HepG2 (cell line): ENCODE measurements around the gene MAPK8IP1. TPM values are rescaled to one million over a fixed set of nuclear protein-coding genes. Genes with fewer than 3 reads are reported as not detected.
A peak's percentile ranks its signal among the peaks of the same experiment; 100 is the strongest.

ENCODE experiments used
- CBX5 ChIP-seq: sonication (generic); formaldehyde crosslinking; IDR thresholded peaks from 2 replicates; pipeline ENCODE4 v1.4.0; 2020; ENCODE audit warnings: missing genetic modification reagents, borderline replicate concordance
- DPF2 ChIP-seq: sonication (generic); formaldehyde crosslinking; IDR thresholded peaks from 2 replicates; pipeline ENCODE4 v1.4.0; 2020; ENCODE audit warnings: mild to moderate bottlenecking, low read depth, missing genetic modification reagents, borderline replicate concordance
- EEA1 ChIP-seq: sonication (generic); formaldehyde crosslinking; IDR thresholded peaks from 2 replicates; pipeline ENCODE4 v1.5.1; 2020; ENCODE audit warnings: mild to moderate bottlenecking, missing genetic modification reagents, borderline replicate concordance
- GTF3A ChIP-seq: sonication (generic); formaldehyde crosslinking; conservative IDR thresholded peaks from 2 replicates; pipeline ENCODE4 v1.4.0; 2020; ENCODE audit warnings: mild to moderate bottlenecking, missing genetic modification reagents
- MNT ChIP-seq: fragments of 450-650 bp; IDR thresholded peaks from 2 replicates; pipeline ENCODE4 v1.6.1; 2016
- MTF2 ChIP-seq: sonication (generic); formaldehyde crosslinking; IDR thresholded peaks from 2 replicates; pipeline ENCODE4 v1.5.0; 2020; ENCODE audit warnings: missing genetic modification reagents, borderline replicate concordance
- NBN ChIP-seq: fragments of 450-650 bp; conservative IDR thresholded peaks from 2 replicates; pipeline ENCODE4 v1.6.1; 2017
- YY1 ChIP-seq: IDR thresholded peaks from 2 replicates; pipeline ENCODE4 v1.6.1; 2011; ENCODE audit warnings: low read length, low read depth, moderate library complexity, mild to moderate bottlenecking; ENCODE audit not compliant: insufficient read depth, insufficient replicate concordance
- ZBTB25 ChIP-seq: IDR thresholded peaks from 2 replicates; pipeline ENCODE4 v1.6.1; 2018; ENCODE audit warnings: missing genetic modification reagents
- ZBTB7B ChIP-seq: sonication (generic); formaldehyde crosslinking; IDR thresholded peaks from 2 replicates; pipeline ENCODE4 v1.4.0; 2020; ENCODE audit warnings: missing genetic modification reagents
- ZNF143 ChIP-seq: sonication (generic); formaldehyde crosslinking; IDR thresholded peaks from 2 replicates; pipeline ENCODE4 v1.4.0; 2020; ENCODE audit warnings: missing genetic modification reagents
- ZNF33A ChIP-seq: sonication (generic); formaldehyde crosslinking; IDR thresholded peaks from 2 replicates; pipeline ENCODE4 v1.5.1; 2020; ENCODE audit warnings: missing genetic modification reagents, mild to moderate bottlenecking, moderate library complexity, borderline replicate concordance
- ZNF484 ChIP-seq: sonication (generic); formaldehyde crosslinking; IDR thresholded peaks from 2 replicates; pipeline ENCODE4 v1.5.1; 2020; ENCODE audit warnings: mild to moderate bottlenecking, low read depth, missing genetic modification reagents, borderline replicate concordance
- ZNF549 ChIP-seq: sonication (generic); formaldehyde crosslinking; IDR thresholded peaks from 2 replicates; pipeline ENCODE4 v1.5.0; 2020; ENCODE audit warnings: missing genetic modification reagents
- ZNF629 ChIP-seq: sonication (generic); formaldehyde crosslinking; conservative IDR thresholded peaks from 2 replicates; pipeline ENCODE4 v1.5.0; 2020; ENCODE audit warnings: missing genetic modification reagents
- ZNF646 ChIP-seq: sonication (generic); formaldehyde crosslinking; IDR thresholded peaks from 2 replicates; pipeline ENCODE4 v1.9.0; 2021; ENCODE audit warnings: mild to moderate bottlenecking, missing genetic modification reagents
- ZNF660 ChIP-seq: sonication (generic); formaldehyde crosslinking; IDR thresholded peaks from 2 replicates; pipeline ENCODE4 v1.5.1; 2020; ENCODE audit warnings: mild to moderate bottlenecking, low read depth, missing genetic modification reagents, borderline replicate concordance
- ZNF780A ChIP-seq: sonication (generic); formaldehyde crosslinking; IDR thresholded peaks from 2 replicates; pipeline ENCODE4 v1.8.0; 2022; ENCODE audit warnings: mild to moderate bottlenecking, missing genetic modification reagents, moderate library complexity
- polyA plus RNA-seq, 8 experiments: library from polyadenylated mRNA; depleted of rRNA in 3 of 8; stranded (reverse) in 7 of 8; unstranded in 1 of 8; fragments of >200 nt; fragmentation: Illumina TruSeq in 4 of 8; extraction: Trizol in 4 of 8; gene quantifications; 2 replicates each; pipeline versions ENCODE4 v1.2.1 to v1.2.3, GENCODE V29; 2011 to 2016; ENCODE audit warnings: low read depth in 4 of 8, missing spikeins in 1 of 8, mixed read lengths in 1 of 8; ENCODE audit not compliant: insufficient read depth in 1 of 8
- total RNA-seq, 5 experiments: library from RNA; depleted of rRNA; stranded (reverse); fragments of >200 nt; fragmentation: Illumina TruSeq; extraction: Trizol; gene quantifications; 2 replicates each; pipeline ENCODE4 v1.2.3, GENCODE V29; 2016; ENCODE audit warnings: low read depth in 1 of 5

MAPK8IP1 gene
- total and polyA plus RNA-seq, 2 of the 13 experiments (the other 11 are each of a cell fraction or from before 2014, with no cell fraction given), result 2.2 to 4.2 TPM

DNA sequence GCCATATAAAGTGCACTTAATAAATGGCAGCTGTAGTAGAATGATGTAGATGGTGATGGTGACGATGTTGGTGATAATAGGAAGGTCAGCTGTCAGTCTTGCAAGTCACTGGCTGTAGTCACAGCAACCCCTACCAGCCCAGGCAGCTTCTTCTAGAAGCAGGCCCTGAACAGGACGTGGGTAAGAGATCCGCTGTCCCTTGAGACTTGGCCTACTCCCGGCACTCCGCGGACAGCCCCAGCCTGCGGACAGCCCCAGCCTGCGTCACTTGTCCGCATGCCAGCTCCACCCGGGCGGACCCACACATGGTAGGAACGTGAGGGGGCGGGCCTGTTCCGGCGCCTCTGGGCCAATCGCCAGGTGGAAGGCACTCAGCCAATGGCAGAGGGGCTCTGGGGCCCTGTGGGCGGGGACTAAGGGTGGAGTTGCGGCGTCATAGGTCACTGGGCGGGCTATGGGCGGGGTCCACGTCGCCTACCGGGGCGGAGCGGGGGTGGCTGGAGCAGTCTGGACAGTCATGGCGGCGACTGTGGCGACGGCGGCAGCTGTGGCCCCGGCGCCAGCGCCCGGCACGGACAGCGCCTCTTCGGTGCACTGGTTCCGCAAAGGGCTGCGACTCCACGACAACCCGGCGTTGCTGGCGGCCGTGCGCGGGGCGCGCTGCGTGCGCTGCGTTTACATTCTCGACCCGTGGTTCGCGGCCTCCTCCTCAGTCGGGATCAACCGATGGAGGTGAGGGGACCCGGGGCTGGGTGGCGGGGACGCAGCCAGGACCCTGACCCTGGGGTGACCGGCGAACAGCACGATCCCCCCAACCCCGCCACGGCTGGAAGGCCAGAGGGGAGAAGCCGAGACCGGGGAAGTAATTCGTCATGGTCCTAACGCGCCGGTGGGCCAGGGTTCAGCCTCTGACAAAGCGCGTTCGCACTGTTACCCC, 38.2 kb upstream of the MAPK8IP1 start, which contains the start of gene CRY2 (continued):
- TF ChIP-seq MNT, result peak; percentile 98
- TF ChIP-seq ZNF646 (CRISPR knock-in tag), result no peak
- TF ChIP-seq ZNF484 (CRISPR knock-in tag), result no peak
- TF ChIP-seq ZNF660 (CRISPR knock-in tag), result no peak
- TF ChIP-seq NBN, result no peak
- peak; percentile 52; the same call in 1 of the 2 replicates for TF ChIP-seq MTF2 (CRISPR knock-in tag)
- no peak for TF ChIP-seq EEA1
- TF ChIP-seq CBX5 (CRISPR knock-in tag), result no peak
- 0 out of 2 replicates have a peak, but pooled peaks have one; percentile 20 for TF ChIP-seq ZNF143 (CRISPR knock-in tag)
- no peak; the same call in 1 of the 2 replicates for TF ChIP-seq ZBTB7B (CRISPR knock-in tag)
- no peak for TF ChIP-seq ZNF549 (CRISPR knock-in tag)
- no peak for TF ChIP-seq ZNF33A
- no peak for TF ChIP-seq DPF2 (CRISPR knock-in tag)
- peak; percentile 48; the same call in 1 of the 2 replicates for TF ChIP-seq ZBTB25 (CRISPR knock-in tag)
- TF ChIP-seq YY1, result peak; percentile 96
- no peak for TF ChIP-seq GTF3A (CRISPR knock-in tag)
- no peak for TF ChIP-seq ZNF629
- TF ChIP-seq ZNF780A (CRISPR knock-in tag), result peak; percentile 57; the same call in 1 of the 2 replicates
